Tibial nerve (tissue), 4 donors: ENCODE measurements around the gene OMP. TPM values are rescaled to one million over a fixed set of nuclear protein-coding genes. Genes with fewer than 3 reads are reported as not detected.

Experiments used
- DNase-seq, 2 donors: peaks; one replicate each; pipeline ENCODE4 v3.0.0-alpha.2; 2019; ENCODE audit warnings: low spot score in 2 of 2
- H3K27ac ChIP-seq, 4 donors: fragments of 200-600 bp; sonication (generic) in 3 of 4; one replicate each; pipeline ENCODE4 v1.5.1; 2017 to 2019; ENCODE audit warnings: mild to moderate bottlenecking in 1 of 4
- H3K27me3 ChIP-seq, 2 donors: fragments of 200-600 bp; sonication (generic) in 1 of 2; one replicate each; pipeline versions ENCODE4 v1.5.1 to v1.6.0; 2017 to 2019
- H3K36me3 ChIP-seq, 3 donors: fragments of 200-600 bp; sonication (generic); one replicate each; pipeline ENCODE4 v1.5.1; 2018 to 2019
- H3K4me1 ChIP-seq, 4 donors: fragments of 200-600 bp; sonication (generic) in 3 of 4; one replicate each; pipeline ENCODE4 v1.5.1; 2017 to 2019
- H3K4me3 ChIP-seq, 4 donors: fragments of 200-600 bp; sonication (generic) in 3 of 4; one replicate each; pipeline ENCODE4 v1.5.1; 2017 to 2019; ENCODE audit warnings: mild to moderate bottlenecking in 1 of 4, moderate library complexity in 1 of 4
- H3K9me3 ChIP-seq, 4 donors: fragments of 200-600 bp; sonication (generic) in 3 of 4; one replicate each; pipeline ENCODE4 v1.5.1; 2017 to 2019
- EP300 ChIP-seq, 2 donors: sonication (generic); formaldehyde crosslinking; IDR thresholded peaks; one replicate each; pipeline ENCODE4 v1.6.1; 2017; ENCODE audit warnings: antibody characterized with exemption in 2 of 2, mild to moderate bottlenecking in 1 of 2
- POLR2A ChIP-seq, 2 donors: fragments of 450-650 bp; IDR thresholded peaks; one replicate each; pipeline ENCODE4 v1.6.1; 2017; ENCODE audit warnings: antibody characterized with exemption in 2 of 2, mild to moderate bottlenecking in 2 of 2, moderate library complexity in 2 of 2
- WGBS, 2 donors: methylation state at CpG; one replicate each; pipeline ENCODE4 v1.1.5; 2018; 5-methylcytosine and 5-hydroxymethylcytosine counted together
- total RNA-seq, 4 donors: library from RNA; depleted of rRNA; stranded (reverse); fragments of >200 nt; gene quantifications; one replicate each; pipeline ENCODE4 v1.1.0, GENCODE V29; 2016
- TF ChIP-seq, protein P1 (sequence below), 5 experiments: fragments of 200-600 bp in 3 of 5; fragments of 450-650 bp in 2 of 5; sonication (generic) in 3 of 5; IDR thresholded peaks; one replicate each; pipeline ENCODE4 v1.5.1; 2016 to 2019; ENCODE audit warnings: antibody characterized with exemption in 5 of 5, mild to moderate bottlenecking in 3 of 5, moderate library complexity in 2 of 5

OMP gene
- total RNA-seq, 4 donors from 2014 or later = 9.9 TPM; not detected in 3

DNA sequence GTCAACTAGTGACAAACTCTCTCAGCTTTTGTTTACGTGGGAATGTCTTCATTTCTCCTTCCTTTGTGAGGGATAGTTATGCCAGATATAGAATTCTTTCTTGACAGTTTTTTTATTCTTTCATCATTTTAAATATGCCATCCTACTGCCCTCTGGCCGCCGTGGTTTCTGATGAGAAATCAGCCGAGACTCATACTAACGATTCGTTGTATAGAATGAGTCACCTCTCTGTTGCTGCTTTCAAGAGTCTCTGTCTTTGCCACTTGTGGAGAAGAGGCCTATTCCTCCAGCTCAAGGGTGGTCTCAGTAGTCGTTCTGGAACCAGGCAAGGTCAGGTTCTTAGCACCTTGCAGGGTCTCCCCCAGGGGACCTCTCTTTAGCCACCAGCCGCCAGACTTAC lies 33.4 kb downstream of the OMP start:
- WGBS, 2 donors = 63 to 72% methylated on average over 8 of the region's 8 CpGs
- Histone ChIP-seq H3K4me3 (no peak overlapping the region), H3K4me1 (peaks cover 0 to 37% (median 4%) of the 10 kb centered on the region in 4 donors), H3K36me3 (no peaks in the 10 kb centered on the region), H3K27ac (no peak overlapping the region), H3K27me3 (peaks cover 0 to 18% of the 10 kb centered on the region in 2 donors), H3K9me3 (no peaks in the 10 kb centered on the region)
- TF ChIP-seq, protein P1, sequence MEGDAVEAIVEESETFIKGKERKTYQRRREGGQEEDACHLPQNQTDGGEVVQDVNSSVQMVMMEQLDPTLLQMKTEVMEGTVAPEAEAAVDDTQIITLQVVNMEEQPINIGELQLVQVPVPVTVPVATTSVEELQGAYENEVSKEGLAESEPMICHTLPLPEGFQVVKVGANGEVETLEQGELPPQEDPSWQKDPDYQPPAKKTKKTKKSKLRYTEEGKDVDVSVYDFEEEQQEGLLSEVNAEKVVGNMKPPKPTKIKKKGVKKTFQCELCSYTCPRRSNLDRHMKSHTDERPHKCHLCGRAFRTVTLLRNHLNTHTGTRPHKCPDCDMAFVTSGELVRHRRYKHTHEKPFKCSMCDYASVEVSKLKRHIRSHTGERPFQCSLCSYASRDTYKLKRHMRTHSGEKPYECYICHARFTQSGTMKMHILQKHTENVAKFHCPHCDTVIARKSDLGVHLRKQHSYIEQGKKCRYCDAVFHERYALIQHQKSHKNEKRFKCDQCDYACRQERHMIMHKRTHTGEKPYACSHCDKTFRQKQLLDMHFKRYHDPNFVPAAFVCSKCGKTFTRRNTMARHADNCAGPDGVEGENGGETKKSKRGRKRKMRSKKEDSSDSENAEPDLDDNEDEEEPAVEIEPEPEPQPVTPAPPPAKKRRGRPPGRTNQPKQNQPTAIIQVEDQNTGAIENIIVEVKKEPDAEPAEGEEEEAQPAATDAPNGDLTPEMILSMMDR (IDR thresholded peaks at IDR 0.05) = no peak
- TF ChIP-seq EP300 (IDR thresholded peaks at IDR 0.05) = no peak
- TF ChIP-seq POLR2A (IDR thresholded peaks at IDR 0.05) = no peak
- DNase-seq = no peak

DNA sequence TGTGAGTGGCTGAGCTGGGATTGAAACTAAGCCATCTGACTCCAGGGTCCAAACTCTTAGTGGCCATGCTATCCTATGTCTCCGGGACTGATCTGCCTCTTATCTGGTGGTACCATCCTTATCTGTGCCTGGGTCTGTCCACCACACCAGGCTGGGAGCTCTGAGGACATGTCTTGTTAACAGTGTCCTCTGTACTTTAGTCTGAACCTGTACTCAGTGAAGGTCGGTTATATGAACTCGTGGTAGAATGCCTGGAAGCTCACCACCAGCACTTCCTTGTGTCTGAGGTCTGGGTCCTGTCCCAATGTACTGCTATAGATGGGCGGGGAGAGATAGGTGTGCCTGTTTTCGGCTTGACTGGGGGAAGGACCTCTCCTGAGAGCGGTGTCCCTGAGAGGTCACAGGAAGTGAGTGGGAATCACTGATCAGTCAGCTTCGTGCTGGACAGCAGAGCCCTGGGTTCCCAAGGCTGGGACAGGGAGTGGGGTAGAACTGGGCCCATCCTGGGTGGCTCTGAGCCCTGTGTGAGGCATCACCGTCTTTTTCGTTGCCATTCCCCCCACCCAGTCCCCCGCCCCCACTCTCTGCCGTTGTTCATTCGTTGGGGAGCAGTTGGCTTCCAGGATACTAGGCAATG lies 34.3 kb downstream of the OMP start:
- no peaks in the 10 kb centered on the region for H3K36me3 ChIP-seq
- H3K4me3 ChIP-seq = no peak overlapping the region
- no peak for DNase-seq
- WGBS, 2 donors = 75 to 78% methylated on average over 12 of the region's 12 CpGs
- no peak overlapping the region for H3K27ac ChIP-seq
- H3K9me3 ChIP-seq = no peaks in the 10 kb centered on the region
- H3K27me3 ChIP-seq = peaks cover 0 to 18% of the 10 kb centered on the region in 2 donors
- TF ChIP-seq POLR2A (IDR thresholded peaks at IDR 0.05) (no peak), EP300 (IDR thresholded peaks at IDR 0.05) (no peak)
- TF ChIP-seq, protein P1 (IDR thresholded peaks at IDR 0.05) = no peak
- peaks cover 0 to 29% (median 0%) of the 10 kb centered on the region in 4 donors for H3K4me1 ChIP-seq

DNA sequence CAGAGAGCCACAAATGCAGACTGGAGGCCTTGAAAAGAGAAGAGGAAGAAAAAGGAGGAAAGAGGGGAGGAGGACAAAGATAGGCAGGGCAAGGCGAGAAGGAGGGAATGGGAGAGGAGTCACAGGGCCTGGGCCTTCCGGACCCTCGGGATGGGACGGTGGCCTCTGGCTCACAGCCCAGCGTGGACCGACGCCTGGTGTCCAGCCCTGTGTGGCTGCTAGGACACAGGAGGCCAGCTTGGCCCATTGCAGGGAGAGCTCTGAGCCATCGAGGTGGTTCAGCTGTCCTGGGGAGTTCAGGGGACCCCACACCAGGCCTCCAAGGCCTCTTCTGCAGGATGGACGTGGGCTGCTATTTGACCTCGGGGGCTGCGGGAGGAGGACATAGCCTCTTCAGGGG lies 34.8 kb downstream of the OMP start:
- TF ChIP-seq POLR2A (IDR thresholded peaks at IDR 0.05) (no peak), EP300 (IDR thresholded peaks at IDR 0.05) (no peak)
- TF ChIP-seq, protein P1 (IDR thresholded peaks at IDR 0.05) = no peak
- no peak overlapping the region for H3K4me3 ChIP-seq
- no peak overlapping the region for H3K27ac ChIP-seq
- no peak for DNase-seq
- H3K36me3 ChIP-seq = no peaks in the 10 kb centered on the region
- peaks cover 0 to 18% of the 10 kb centered on the region in 2 donors for H3K27me3 ChIP-seq
- peaks cover 0 to 26% (median 0%) of the 10 kb centered on the region in 4 donors for H3K4me1 ChIP-seq
- 55 to 71% methylated on average over 11 of the region's 11 CpGs for WGBS, 2 donors
- no peaks in the 10 kb centered on the region for H3K9me3 ChIP-seq

DNA sequence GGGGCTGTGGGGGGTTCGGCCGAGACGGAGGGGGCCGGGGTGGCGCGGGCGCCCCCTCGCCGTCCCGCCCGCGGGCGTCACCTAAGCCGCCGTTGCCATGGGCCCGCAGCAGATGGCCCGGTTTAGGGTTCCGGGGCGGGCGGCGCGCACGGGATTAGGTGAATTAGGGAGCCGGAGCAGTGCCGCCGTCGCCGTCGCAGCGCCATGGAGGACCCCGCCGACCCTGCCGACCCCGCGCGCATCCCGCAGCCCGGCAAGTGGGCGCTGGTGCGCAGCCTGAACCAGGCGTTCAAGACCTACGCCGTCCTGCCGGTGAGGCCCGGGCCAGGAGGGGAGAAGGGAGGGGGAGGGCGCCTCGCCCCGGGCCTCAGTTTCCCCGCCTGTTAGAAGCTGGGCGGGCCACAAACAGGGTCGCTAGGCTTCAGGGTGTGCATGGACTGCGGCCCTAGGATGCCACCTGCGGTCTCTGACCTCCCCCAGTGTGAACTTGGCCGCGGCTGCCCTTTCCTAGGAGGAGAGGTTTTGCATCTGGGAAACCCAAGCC lies 35.5 kb downstream of the OMP start:
- Histone ChIP-seq H3K4me1 (peaks cover 0 to 26% (median 0%) of the 10 kb centered on the region in 4 donors), H3K36me3 (no peaks in the 10 kb centered on the region), H3K4me3 (no peak overlapping the region), H3K27ac (no peak overlapping the region), H3K27me3 (peaks cover 0 to 18% of the 10 kb centered on the region in 2 donors), H3K9me3 (no peaks in the 10 kb centered on the region)
- no peak for DNase-seq
- TF ChIP-seq POLR2A (IDR thresholded peaks at IDR 0.05) (no peak), EP300 (IDR thresholded peaks at IDR 0.05) (no peak)
- TF ChIP-seq, protein P1 (IDR thresholded peaks at IDR 0.05) = no peak
- WGBS, 2 donors = 20 to 30% methylated on average over 1 to 51 of the region's 55 CpGs

DNA sequence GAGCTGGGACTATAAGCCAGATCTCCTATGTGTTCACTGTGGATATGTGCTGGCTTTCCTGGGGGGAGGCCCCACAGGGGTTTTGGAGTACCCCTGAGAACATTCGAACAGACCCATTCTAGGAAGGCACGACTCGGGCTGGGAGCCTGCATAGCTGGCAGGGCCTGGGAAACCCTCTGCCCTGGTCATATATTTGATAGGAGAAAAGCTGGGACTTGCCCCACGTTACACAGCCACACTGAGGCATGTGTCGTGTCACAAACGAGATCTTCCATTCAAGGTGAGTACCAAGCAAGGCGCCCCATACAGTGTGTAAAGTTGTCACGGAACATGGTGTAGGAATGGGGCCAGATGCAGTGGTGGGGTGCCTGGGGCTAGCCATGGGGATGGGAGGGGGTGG lies 36.6 kb downstream of the OMP start:
- no peak for DNase-seq
- H3K27ac ChIP-seq = no peak overlapping the region
- no peaks in the 10 kb centered on the region for H3K36me3 ChIP-seq
- WGBS, 2 donors = 90 to 97% methylated on average over 7 to 8 of the region's 8 CpGs
- peaks cover 0 to 18% of the 10 kb centered on the region in 2 donors for H3K27me3 ChIP-seq
- H3K9me3 ChIP-seq = no peaks in the 10 kb centered on the region
- H3K4me3 ChIP-seq = no peak overlapping the region
- TF ChIP-seq, protein P1 (IDR thresholded peaks at IDR 0.05) = no peak
- no peak for TF ChIP-seq EP300 (IDR thresholded peaks at IDR 0.05)
- TF ChIP-seq POLR2A (IDR thresholded peaks at IDR 0.05) = no peak
- peaks cover 0 to 26% (median 0%) of the 10 kb centered on the region in 4 donors for H3K4me1 ChIP-seq
